HepG2 (cell line): Measurements from ENCODE around the gene ACTN4. TPM values are rescaled to one million over a fixed set of nuclear protein-coding genes. Genes with fewer than 3 reads are reported as not detected.

Experiments used
- HNRNPLL ChIP-seq: fragments of 200-400 bp; formaldehyde crosslinking; IDR thresholded peaks from 2 replicates; pipeline ENCODE4 v1.6.1; 2017; ENCODE audit warnings: mild to moderate bottlenecking, low read depth, low read length; ENCODE audit not compliant: poor library complexity, severe bottlenecking
- MEIS1 ChIP-seq: sonication (generic); formaldehyde crosslinking; IDR thresholded peaks from 2 replicates; pipeline ENCODE4 v1.9.0; 2021; ENCODE audit warnings: mild to moderate bottlenecking, missing genetic modification reagents, moderate library complexity, borderline replicate concordance
- NONO ChIP-seq, 2 experiments: fragments of 450-650 bp in 1 of 2; sonication (generic) in 1 of 2; formaldehyde crosslinking in 1 of 2; IDR thresholded peaks in 1 of 2; conservative IDR thresholded peaks in 1 of 2; 2 replicates each; pipeline versions ENCODE4 v1.6.1 to v1.8.0; 2017 to 2022; ENCODE audit warnings: mild to moderate bottlenecking in 1 of 2, missing genetic modification reagents in 1 of 2, moderate library complexity in 1 of 2
- PAX8 ChIP-seq: sonication (generic); formaldehyde crosslinking; IDR thresholded peaks from 2 replicates; pipeline ENCODE4 v1.8.0; 2022; ENCODE audit warnings: mild to moderate bottlenecking, missing genetic modification reagents, borderline replicate concordance
- RFX3 ChIP-seq: IDR thresholded peaks from 2 replicates; pipeline ENCODE4 v1.6.1; 2016; ENCODE audit warnings: missing biosample characterization, missing genetic modification reagents
- SIN3A ChIP-seq: IDR thresholded peaks from 2 replicates; pipeline ENCODE4 v1.6.1; 2011; ENCODE audit warnings: low read depth, mild to moderate bottlenecking, control low read depth, low read length, borderline replicate concordance
- SNAPC2 ChIP-seq: sonication (generic); formaldehyde crosslinking; IDR thresholded peaks from 2 replicates; pipeline ENCODE4 v1.8.1; 2022; ENCODE audit warnings: mild to moderate bottlenecking, missing genetic modification reagents
- SUZ12 ChIP-seq: fragments of 150-350 bp; IDR thresholded peaks from 2 replicates; pipeline ENCODE4 v1.6.1; 2014; ENCODE audit warnings: low read depth, low read length
- TBX2 ChIP-seq: sonication (generic); formaldehyde crosslinking; IDR thresholded peaks from 2 replicates; pipeline ENCODE4 v1.5.0; 2020; ENCODE audit warnings: missing genetic modification reagents, mild to moderate bottlenecking, borderline replicate concordance
- ZBTB49 ChIP-seq: sonication (generic); formaldehyde crosslinking; IDR thresholded peaks from 2 replicates; pipeline ENCODE4 v1.4.0; 2020; ENCODE audit warnings: missing genetic modification reagents, borderline replicate concordance
- ZC3H13 ChIP-seq: sonication (generic); formaldehyde crosslinking; IDR thresholded peaks from 2 replicates; pipeline ENCODE4 v1.8.1; 2023; ENCODE audit warnings: mild to moderate bottlenecking, missing genetic modification reagents, moderate library complexity
- ZFY ChIP-seq: sonication (generic); formaldehyde crosslinking; IDR thresholded peaks from 2 replicates; pipeline ENCODE4 v1.4.0; 2020; ENCODE audit warnings: missing genetic modification reagents
- ZMAT3 ChIP-seq: sonication (generic); formaldehyde crosslinking; conservative IDR thresholded peaks from 2 replicates; pipeline ENCODE4 v1.7.0; 2021; ENCODE audit warnings: missing genetic modification reagents
- ZNF12 ChIP-seq: sonication (generic); formaldehyde crosslinking; IDR thresholded peaks from 2 replicates; pipeline ENCODE4 v1.5.0; 2020; ENCODE audit warnings: missing genetic modification reagents
- ZNF207 ChIP-seq: fragments of 450-650 bp; IDR thresholded peaks from 2 replicates; pipeline ENCODE4 v1.6.1; 2016; ENCODE audit warnings: antibody characterized with exemption, borderline replicate concordance
- ZNF468 ChIP-seq: sonication (generic); formaldehyde crosslinking; IDR thresholded peaks from 2 replicates; pipeline ENCODE4 v1.8.0; 2022; ENCODE audit warnings: mild to moderate bottlenecking, moderate library complexity, missing genetic modification reagents
- ZNF589 ChIP-seq: sonication (generic); formaldehyde crosslinking; conservative IDR thresholded peaks from 2 replicates; pipeline ENCODE4 v1.8.0; 2022; ENCODE audit warnings: mild to moderate bottlenecking, moderate library complexity, missing genetic modification reagents
- polyA plus RNA-seq, 8 experiments: library from polyadenylated mRNA; depleted of rRNA in 3 of 8; stranded (reverse) in 7 of 8; unstranded in 1 of 8; fragments of >200 nt; fragmentation: Illumina TruSeq in 4 of 8; extraction: Trizol in 4 of 8; gene quantifications; 2 replicates each; pipeline versions ENCODE4 v1.2.1 to v1.2.3, GENCODE V29; 2011 to 2016; ENCODE audit warnings: low read depth in 4 of 8, missing spikeins in 1 of 8, mixed read lengths in 1 of 8; ENCODE audit not compliant: insufficient read depth in 1 of 8
- total RNA-seq, 5 experiments: library from RNA; depleted of rRNA; stranded (reverse); fragments of >200 nt; fragmentation: Illumina TruSeq; extraction: Trizol; gene quantifications; 2 replicates each; pipeline ENCODE4 v1.2.3, GENCODE V29; 2016; ENCODE audit warnings: low read depth in 1 of 5
- TF ChIP-seq, protein P1 (sequence below), 2 experiments: sonication (generic) in 1 of 2; formaldehyde crosslinking in 1 of 2; IDR thresholded peaks; 2 replicates each; pipeline versions ENCODE4 v1.5.1 to v1.6.1; 2011 to 2020; ENCODE audit warnings: borderline replicate concordance in 1 of 2, low read depth in 1 of 2, low read length in 1 of 2, mild to moderate bottlenecking in 1 of 2, missing genetic modification reagents in 1 of 2, moderate library complexity in 1 of 2
- TF ChIP-seq, protein P2 (sequence below): sonication (generic); formaldehyde crosslinking; IDR thresholded peaks from 2 replicates; pipeline ENCODE4 v1.4.0; 2020; ENCODE audit warnings: missing genetic modification reagents

Gene ACTN4
- total and polyA plus RNA-seq, 2 of the 13 experiments (the other 11 are each of a cell fraction or from before 2014, with no cell fraction given): 171 to 192 TPM

DNA sequence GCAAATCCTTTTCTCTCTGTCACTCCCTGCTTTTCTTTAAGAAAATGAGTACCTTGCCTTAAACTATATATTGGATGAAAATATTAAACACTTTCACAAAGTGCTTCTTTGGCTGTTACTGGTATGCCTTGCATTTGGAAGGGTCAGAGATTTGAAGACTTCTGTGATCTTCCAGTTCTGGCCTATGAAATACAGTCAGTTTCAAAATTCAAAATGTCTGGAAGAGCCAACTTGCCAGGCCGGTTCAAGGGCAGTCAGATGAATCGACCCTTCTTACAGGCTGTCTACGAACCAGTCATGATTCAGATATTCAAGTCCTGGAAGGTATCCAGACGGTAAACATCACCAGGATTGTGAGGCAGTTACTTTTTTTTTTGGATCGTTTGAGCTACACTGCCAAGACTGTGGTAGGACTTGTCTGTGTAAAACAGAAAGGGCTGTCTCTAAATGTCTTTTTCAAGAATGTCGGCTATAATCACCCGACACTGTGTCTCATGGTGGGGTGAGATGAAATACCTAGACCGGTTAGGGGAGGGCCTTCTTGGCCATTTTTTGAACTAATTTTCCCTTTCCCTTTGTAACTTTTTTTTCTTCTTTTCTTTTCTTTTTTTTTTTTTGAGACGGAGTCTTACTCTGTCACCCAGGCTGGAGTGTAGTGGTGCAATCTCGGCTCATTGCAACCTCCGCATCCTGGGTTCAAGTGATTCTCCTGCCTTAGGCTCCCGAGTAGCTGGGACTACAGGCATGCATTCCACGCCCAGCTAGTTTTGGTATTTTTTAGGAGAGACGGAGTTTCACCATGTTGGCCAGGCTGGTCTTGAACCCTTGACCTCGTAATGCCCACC lies 11.2 kb downstream of the ACTN4 start (continued):
- TF ChIP-seq ZBTB49 (CRISPR knock-in tag) (no peak), SNAPC2 (no peak), TBX2 (CRISPR knock-in tag) (no peak), ZNF468 (CRISPR knock-in tag) (no peak), PAX8 (CRISPR knock-in tag) (no peak), NONO (IDR thresholded peaks at IDR 0.05) (no peak), NONO (CRISPR knock-in tag; conservative IDR thresholded peaks at IDR 0.05) (no peak), RFX3 (no peak), SUZ12 (no peak), ZNF589 (no peak), ZNF207 (no peak), ZFY (CRISPR knock-in tag) (no peak), SIN3A (no peak), ZNF12 (CRISPR knock-in tag) (no peak), ZMAT3 (CRISPR knock-in tag) (no peak), ZC3H13 (no peak), MEIS1 (no peak), HNRNPLL (no peak)
- TF ChIP-seq, protein P1, sequence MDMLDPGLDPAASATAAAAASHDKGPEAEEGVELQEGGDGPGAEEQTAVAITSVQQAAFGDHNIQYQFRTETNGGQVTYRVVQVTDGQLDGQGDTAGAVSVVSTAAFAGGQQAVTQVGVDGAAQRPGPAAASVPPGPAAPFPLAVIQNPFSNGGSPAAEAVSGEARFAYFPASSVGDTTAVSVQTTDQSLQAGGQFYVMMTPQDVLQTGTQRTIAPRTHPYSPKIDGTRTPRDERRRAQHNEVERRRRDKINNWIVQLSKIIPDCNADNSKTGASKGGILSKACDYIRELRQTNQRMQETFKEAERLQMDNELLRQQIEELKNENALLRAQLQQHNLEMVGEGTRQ (IDR thresholded peaks at IDR 0.05; ENCODE audit: low read depth, low read length): no peak
- TF ChIP-seq, protein P1 (CRISPR knock-in tag; IDR thresholded peaks at IDR 0.05; ENCODE audit: borderline replicate concordance): no peak
- TF ChIP-seq, protein P2, sequence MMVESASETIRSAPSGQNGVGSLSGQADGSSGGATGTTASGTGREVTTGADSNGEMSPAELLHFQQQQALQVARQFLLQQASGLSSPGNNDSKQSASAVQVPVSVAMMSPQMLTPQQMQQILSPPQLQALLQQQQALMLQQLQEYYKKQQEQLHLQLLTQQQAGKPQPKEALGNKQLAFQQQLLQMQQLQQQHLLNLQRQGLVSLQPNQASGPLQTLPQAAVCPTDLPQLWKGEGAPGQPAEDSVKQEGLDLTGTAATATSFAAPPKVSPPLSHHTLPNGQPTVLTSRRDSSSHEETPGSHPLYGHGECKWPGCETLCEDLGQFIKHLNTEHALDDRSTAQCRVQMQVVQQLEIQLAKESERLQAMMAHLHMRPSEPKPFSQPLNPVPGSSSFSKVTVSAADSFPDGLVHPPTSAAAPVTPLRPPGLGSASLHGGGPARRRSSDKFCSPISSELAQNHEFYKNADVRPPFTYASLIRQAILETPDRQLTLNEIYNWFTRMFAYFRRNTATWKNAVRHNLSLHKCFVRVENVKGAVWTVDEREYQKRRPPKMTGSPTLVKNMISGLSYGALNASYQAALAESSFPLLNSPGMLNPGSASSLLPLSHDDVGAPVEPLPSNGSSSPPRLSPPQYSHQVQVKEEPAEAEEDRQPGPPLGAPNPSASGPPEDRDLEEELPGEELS (CRISPR knock-in tag): 0 out of 2 replicates have a peak, but pooled peaks have one; percentile 36
